T-helper 2 cell treated with Interferon-gamma antibody and Interleukin-4, amounts not matched to agents 100 ng/mL and 5 ng/mL, for 36 hours (primary cell): ENCODE results near the gene GPX6. TPM values are rescaled to one million over a fixed set of nuclear protein-coding genes. Genes with fewer than 3 reads are reported as not detected.
"Not testable (repeated sequence)": the region's sequence is repeated elsewhere in the genome, so short reads cannot be mapped to it uniquely, and the experiment has no call there.

Experiments
- intact Hi-C: fragments of 100-400 bp; cut with micrococcal nuclease; formaldehyde crosslinking; loops from one replicate; pipeline ENCODE4 v1.15.1; 2023
- total RNA-seq: library from RNA; stranded (reverse); gene quantifications from 2 replicates; pipeline ENCODE4 v1.2.3, GENCODE V29; 2022

Gene GPX6
- total RNA-seq, 1 donor from 2014 or later: not detected

DNA sequence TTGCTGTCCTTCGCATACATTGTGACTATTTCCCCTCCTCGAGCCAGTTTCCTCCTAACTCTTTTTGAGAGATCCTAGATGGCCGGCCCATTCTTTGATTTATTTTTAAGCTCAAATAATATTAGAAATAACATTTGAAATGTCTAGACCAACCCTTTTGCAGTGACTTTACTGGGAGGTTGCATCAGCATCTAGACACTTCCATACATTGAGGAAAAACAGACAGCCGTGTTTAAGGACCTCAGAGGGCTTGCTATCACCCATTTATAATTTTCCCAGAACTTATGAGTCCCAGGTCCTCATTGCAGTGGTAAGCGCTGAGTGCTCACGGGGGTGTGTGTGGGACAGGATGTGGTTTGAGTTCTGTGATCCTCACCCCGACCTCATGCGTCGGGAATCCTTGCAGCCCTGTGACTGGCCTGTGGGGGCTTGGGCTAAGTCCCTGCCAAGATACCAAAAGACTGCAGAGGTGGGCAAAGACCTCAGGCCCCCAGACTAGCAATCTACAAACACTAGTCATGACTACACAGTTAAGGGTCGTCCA is 10.0 kb upstream of the GPX6 start, which contains the start of gene GPX5:
TSS of gene GPX5 (plus strand) at position 386 of the 544 bp plus-strand sequence. CDS start at position 519, 133 bp downstream.
- intact Hi-C loops: no loop called here

DNA sequence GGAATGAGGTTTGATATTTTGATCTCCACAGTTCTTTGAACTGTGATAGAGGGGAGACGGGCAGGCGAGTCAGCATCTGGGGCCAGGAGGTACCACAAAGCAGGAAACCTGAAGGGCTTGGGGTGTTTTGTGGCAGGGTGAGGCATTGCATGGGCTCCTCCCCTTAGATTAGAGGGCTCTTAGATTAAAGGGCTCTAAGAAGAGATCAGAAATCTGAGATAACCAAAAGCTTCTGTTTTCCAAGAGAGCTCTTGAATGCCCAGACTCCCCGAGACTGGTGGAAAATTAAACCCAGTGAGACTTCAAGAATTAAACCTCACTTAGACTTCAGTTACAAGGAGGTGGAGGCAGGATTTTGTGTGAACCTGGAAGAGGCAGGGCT is 7.6 kb upstream of the GPX6 start:
- intact Hi-C loops: no loop called here

DNA sequence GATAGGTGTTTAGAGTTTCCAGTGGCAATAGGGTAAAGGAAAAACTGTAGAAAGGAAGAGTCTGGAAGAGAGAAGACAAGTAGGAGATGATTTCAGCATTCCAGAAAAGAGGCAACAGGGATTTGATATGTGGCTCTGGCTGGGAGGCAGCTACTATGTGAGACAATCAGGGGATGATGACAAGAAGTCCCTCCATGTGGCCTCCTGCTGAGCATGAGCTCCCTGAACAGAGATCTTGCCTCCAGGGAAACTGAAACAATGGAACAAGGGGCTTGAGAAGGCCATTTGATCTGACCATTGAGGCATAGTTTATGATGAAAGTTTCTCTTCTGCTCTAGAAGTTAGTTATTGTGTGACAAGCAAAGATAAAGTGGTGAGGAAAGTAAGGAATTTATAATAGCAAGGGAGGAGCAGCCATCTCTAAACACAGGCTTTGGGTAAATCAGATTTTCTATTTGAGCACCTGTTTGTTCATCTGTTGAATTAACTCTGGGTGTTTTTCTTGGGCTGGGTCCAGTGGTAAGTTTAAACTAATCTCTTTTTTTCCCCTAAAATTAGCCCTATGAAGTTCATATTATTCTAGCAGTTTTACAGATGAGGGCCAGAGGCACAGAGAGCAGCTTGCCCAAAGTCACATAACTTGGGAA is 7.1 kb upstream of the GPX6 start:
- intact Hi-C loops: no loop called here

DNA sequence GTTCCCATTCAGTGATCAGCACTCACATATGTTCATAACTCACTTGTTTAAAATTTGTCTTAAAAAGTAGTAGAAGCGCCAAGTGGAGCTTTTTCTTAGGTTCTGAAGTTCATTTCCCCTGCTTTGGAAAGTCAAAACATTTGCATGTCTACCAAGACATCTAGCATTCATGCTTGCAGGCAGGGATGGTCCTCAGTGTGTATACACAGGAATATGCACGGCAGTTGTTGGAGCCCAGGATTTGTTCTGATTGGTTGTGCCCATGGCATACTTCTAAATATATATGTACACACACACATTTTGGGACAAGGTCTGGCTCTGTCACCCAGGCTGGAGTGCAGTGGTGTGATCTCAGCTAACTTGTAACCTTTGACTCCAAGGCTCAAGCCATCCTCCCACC is 2.4 kb upstream of the GPX6 start:
- intact Hi-C loops: no loop called here

DNA sequence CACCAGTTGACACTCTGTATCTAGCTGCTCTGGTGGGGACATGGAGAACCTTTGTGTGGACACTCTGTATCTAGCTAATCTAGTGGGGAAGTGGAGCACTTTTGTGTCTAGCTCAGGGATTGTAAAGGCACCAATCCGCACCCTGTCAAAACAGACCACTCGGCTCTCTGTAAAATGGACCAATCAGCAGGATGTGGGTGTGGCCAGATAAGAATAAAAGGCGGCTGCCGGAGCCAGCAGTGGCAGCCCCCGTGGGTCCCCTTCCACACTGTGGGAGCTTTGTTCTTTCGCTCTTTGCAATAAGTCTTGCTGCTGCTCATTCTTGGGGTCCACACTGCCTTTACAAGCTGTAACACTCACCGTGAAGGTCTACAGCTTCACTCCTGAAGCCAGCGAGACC is 3.2 kb downstream of the GPX6 start:
- intact Hi-C loops: not testable (repeated sequence)

DNA sequence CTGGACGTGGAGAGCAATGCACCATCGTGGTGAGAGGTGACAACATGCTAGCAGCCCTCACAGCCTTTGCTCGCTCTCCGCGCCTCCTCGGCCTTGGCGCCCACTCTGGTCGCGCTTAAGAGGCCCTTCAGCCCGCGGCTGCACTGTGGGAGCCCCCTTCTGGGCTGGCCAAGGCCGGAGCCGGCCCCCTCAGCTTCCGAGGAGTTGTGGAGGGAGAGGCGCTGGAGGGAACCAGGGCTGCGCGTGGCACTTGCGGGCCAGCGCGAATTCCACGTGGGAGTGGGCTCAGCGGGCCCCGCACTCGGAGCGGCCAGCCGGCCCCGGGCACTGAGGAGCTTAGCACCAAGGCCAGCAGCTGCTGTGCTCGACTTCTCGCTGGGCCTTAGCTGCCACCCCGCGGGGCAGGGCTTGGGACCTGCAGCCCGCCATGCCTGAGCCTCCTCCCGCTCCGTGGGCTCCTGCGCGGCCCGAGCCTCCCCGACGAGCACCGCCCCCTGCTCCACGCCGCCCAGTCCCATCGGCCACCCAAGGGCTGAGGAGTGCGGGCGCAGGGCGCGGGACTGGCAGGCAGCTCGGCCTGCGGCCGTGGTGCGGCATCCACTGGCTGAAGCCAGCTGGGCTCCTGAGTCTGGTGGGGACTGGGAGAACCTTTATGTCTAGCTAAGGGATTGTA is 3.8 kb downstream of the GPX6 start:
- intact Hi-C loops: no loop called here

DNA sequence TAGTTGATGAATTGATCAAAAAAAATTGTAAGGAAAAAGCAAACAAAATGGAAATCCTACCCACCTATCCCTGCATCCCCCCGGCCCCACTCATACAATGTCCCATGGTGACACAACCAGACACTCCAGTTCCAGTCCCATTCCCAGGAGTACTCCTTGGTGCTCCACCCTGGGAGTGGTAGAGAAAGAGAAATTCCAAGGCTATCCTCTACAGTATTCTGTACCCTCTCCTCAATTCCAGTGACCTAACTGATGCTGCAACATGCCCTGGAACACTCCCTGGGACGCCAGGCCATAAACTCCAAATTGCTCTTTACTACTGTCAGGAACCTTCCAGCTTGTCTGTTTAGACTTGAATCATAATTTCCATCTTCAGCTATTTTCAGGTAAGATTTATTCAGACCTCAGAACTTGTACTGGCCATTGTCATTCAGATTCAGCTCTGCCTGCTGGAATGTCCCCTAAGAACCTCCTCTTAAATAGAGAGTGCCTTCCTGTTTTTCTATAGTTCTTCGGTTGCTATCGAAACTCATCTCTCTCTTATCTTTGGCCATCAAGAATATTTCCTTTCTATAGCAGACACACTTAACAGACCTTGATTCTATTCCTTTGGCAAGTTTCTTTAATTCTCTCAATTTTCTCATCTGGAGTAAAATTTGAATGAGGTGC is 8.7 kb downstream of the GPX6 start:
- intact Hi-C loops: loop anchor here (5.0 kb wide), 1 partner anchor 35 kb away; no protein-coding TSS in a partner anchor

DNA sequence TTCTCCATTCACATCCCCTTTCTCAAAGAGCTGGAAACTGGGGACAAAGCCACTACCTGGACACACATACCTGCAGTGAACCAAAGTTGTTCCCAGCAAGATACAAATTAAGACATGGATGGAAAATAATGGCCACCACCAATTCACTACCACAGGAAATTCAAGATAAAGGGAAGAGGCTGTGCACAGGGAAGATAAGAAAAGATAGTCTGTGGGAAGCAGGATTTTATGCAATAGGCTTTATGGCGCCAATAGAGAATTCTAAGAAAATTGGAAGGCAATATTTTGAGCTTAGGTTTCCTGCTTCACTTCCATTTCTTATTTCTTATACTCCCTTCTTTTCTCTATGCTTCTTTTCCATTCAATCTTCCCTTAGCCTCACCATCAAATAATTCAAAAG is 9.9 kb downstream of the GPX6 start:
- intact Hi-C loops: loop anchor here (5.0 kb wide), 1 partner anchor 37 kb away; no protein-coding TSS in a partner anchor

DNA sequence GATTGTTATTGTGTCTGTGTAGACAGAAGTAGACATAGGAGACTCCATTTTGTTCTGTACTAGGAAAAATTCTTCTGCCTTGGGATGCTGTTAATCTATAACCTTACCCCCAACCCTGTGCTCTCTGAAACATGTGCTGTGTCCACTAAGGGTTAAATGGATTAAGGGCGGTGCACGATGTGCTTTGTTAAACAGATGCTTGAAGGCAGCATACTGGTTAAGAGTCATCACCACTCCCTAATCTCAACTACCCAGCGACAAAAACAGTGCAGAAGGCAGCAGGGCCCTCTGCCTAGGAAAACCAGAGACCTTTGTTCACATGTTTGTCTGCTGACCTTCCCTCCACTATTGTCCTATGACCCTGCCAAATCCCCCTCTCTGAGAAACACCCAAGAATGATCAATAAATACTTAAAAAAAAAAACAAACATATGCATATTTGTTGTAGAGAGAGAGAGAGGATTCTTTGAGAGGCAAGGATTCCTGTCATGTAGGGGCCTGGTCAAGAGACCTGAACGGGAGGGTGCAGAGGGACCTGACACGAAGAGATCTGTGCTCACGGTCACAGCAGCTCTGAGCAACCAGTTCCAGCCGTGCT is 12.8 kb downstream of the GPX6 start:
- intact Hi-C loops: not testable (repeated sequence)

DNA sequence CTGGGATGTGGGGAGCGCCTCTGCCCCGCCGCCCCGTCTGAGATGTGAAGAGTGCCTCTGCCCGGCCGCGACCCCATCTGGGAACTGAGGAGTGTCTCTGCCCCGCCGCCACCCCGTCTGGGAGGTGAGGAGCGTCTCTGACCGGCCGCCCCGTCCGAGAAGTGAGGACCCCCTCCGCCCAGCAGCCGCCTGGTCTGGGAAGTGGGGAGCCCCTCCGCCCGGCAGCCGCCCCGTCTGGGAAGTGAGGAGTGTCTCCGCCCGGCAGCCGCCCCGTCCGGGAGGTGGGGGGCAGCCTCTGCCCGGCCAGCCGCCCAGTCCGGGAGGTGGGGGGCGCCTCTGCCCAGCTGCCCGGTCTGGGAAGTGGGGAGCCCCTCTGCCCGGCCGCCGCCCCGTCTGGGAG is 13.5 kb downstream of the GPX6 start:
- intact Hi-C loops: not testable (repeated sequence)

DNA sequence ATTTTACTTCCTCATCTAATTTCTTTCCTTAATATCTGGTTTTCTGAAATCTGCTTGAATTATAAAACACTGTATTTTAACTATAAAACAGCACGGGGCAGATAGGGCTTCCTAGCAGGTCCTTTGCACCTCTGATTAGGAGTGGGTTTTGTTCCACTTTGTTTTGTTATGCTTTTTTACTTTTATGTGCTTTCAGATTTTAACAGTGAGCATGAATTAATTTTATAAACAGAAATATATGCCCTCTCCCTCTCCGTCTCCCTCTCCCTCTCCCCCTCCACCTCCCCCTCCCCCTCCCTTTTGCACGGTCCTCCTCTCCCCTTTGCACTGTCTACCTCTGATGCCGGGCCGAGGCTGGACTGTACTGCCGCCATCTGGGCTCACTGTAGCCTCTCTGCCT is 14.3 kb downstream of the GPX6 start:
- intact Hi-C loops: no loop called here

DNA sequence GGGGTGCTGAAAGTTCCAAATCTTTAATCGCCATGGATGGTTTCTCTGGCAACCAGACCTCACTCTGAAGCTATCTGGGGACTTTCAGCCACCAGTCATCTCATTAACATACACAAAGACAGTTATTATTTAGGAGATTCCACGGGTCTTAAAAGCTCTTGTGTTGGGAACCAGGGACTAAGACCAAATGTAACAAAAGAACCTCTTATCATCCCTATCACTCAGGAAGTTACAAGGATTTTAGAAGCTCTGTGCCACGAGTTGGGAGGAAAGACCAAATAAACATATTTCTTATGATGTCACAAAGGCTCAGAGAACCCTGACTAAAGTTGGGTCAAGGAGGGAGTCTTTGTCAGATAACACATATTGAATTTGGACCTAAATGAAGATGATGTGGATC is 17.7 kb downstream of the GPX6 start:
- intact Hi-C loops: loop anchor here (5.0 kb wide), 2 partner anchors 84 to 184 kb away; no protein-coding TSS in a partner anchor

DNA sequence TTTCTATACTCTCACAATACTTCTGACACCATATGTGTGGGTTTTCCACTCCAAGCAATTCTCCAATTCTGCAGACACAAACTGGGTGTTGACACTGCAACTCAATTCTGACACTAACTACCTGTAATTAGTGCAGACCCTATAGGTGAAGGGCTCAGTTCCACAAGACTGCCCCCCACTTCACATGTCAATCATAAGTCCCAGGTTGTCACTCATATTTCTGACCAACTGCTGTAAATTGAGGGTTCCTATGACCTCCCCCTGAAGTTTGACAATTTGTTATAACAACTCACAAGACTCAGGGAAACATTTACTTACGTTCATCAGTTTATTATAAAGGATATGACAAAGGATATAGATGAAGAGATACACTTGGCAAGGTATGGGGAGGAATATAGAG is 18.3 kb downstream of the GPX6 start:
- intact Hi-C loops: loop anchor here (5.0 kb wide), 2 partner anchors 85 to 185 kb away; no protein-coding TSS in a partner anchor

DNA sequence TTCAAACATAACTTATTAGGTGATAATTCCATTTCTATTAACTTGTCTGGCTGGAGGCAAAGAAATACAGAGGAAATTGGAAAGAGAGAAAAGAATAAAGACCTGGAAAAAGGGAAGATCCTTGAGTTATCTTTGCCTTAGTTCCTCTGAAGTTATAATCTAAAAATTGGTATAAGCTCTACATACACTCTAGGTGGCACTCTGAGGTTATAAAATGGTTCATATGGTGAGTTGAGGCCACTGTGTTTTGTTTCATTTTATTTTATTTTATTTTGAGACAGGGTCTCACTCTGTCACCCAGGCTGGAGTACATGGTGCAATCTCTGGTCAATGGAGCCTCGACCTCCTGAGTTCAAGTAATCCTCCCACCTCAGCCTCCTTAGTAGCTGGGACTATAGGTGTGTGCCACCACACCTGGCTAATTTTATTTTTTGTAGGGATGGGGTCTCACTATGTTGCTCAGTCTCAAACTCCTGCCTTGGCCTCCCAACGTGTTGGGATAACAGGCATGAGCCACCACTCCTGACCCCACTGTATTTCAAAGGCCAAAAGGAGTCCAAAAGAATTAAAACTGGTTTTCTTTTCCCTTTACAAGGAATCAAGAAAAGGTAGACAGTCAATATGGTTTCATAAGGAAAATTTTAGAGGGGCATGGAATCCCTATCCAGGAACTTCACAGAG is 19.4 kb downstream of the GPX6 start:
- intact Hi-C loops: loop anchor here (5.0 kb wide), 2 partner anchors 86 to 186 kb away; no protein-coding TSS in a partner anchor

DNA sequence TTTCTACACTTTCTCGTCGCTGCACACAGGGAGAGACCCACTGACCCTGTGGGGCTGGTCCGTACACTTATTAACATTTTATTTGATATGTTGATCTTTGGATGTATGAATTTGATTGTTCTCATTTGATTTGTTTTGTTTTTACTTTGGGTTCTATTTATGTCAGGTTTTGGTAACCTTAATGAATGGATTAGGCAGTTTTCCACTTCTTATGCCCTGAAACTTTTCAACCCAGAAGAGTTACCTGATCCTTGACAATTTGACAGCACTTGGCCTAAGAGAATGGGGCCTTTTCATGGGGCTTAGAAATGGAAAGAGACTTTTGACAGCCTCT is 23.6 kb downstream of the GPX6 start:
- intact Hi-C loops: no loop called here

DNA sequence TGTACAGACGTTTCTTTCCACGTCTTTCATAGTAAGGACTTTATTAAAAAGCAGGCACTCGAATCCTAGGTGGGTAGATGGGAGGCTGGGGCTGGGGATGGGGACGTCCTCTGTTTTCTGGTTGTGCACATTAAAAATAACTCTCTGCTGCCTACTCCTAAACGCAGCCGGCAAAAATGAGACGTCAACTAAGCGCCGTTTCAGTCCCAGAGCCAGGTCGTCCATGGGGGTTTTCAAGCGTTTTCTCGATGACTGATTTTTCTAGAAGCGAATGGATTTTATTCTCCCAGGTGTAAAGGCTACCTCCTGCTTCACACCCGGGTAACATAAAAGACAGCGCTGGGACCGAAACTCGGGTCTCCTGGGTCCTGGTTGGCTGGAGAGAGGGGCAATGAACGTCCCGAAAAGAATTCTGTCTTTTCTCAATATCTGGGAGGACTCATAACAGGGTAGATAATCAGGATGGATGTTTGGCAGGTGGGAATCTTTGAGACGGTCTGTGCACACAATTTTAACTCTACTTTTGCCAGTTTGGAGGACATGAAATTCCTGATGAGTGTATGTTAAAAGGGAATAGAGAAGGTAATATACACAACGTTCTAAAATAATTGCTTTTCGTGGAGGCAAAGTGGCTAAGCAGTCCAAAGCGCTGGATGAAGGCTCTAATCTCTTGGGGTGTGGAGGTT is 25.2 kb downstream of the GPX6 start:
- intact Hi-C loops: no loop called here

DNA sequence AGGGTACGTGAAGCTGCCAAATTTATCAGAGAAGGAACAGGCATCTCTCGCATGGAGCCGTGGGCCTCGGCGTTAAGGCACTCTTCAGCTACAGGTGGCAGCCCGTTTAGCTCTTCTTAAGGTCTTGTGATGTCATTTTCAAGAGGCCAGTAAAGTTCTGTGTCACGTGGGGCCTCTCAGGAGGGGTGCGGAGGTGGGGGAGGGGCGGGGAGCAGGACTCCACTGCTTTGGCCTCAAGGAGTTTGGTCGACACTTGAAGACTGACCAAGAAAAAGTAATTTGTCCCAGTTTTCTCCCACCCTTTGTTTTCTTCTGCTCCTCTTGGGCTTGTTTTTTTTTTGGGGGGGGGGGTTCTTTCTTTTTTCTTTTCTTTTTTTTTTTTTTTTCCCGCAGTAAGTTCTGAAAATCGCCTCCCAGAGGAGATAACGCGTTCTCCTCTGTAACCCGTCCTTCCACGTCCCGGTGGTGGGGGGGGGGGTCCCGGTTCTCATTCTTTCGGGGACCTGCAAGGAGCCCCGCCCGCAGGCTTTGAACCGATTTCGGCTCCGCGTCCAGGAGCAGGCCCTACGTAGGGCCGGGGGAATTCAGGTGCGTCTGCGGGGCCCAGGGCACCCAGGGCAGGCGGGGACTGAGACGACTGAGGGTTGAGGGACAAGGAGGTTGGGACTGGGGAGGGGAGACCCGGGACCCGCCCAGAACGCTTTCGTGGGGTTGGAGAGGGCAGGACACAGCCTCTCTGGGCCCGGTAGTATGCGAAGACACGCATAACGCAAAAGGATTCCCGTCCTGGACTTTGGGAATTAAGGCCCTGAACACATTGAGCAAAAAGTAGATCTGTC is 26.0 kb downstream of the GPX6 start:
- intact Hi-C loops: loop anchor here (5.0 kb wide), 1 partner anchor 53 kb away; no protein-coding TSS in a partner anchor

DNA sequence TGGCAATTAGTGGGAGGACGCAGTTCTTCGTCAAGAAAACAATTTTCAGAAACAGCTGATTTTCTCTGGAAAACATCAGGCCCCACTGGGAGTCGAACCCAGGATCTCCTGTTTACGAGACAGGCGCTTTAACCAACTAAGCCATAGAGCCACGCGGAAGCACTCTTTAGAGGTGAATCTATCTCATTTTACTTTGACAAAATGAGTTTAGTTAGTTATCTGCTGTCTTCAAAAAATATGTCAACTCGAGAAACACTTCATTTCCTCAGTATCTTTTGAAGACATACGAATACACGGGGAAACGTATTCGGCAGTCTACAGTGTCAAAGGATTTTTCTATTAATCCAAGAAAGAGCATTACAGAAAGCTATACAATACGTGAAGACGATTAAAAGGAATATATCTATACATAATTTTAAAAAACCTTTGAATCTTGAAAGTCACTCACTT is 26.7 kb downstream of the GPX6 start:
- intact Hi-C loops: loop anchor here (5.0 kb wide), 1 partner anchor 53 kb away; no protein-coding TSS in a partner anchor
